ENCODE measurements around the gene PHC1.
A peak's percentile ranks its signal among the peaks of the same experiment; 100 is the strongest.
"Not testable (repeated sequence)": the region's sequence is repeated elsewhere in the genome, so short reads cannot be mapped to it uniquely, and the experiment has no call there.

PHC1 gene

DNA sequence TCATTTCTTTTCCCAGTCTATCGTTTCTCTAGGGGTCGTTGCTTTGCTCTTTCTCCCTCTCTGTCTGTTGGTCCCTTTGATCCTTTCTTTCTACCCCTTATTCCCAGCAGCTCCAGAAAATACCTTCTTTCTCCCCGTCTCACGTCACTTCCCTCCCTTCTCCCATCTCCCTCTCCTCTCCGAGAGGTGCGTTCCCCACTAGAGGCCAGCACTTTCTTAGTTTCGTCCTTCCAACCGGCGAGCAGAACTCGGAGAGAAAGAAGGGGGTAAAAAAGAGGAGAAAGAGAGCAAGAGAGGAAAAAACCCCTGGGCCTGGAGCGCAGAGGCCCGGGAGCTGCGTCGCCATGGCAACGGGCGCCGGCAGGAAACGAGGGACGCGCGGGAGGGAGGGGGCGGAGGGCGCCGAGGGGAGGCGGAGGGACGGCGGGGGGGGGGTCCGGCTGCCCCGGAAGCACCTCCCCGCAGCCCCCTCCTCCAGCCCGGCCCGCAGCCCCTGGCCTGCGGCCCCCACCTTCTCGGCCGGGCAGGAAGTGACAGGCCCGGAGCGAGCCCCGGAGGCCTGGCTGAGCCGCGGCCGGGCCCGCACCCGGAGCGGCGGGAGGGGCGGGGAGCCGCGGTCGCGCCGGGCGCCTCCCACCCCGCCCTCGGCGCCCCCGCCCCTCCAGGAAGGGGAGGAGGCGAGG, at the start of gene PHC1:
Gene PHC1 (plus strand): TSS at position 477 of the 683 bp plus-strand sequence. CDS start 3,169 bp downstream, outside the sequence.
- peak; percentile 67 for DNase-seq

GRCh38 chr12:8866429-8866828, 47.9 kb upstream of the PHC1 start:
- no peak for DNase-seq

- DNase-seq, result no peak
These were observed 47.3 kb upstream of the PHC1 start for GRCh38 chr12:8867009-8867408.

GRCh38 chr12:8867786-8868185, 46.5 kb upstream of the PHC1 start:
- no peak for DNase-seq

GRCh38 chr12:8870586-8870985, 43.7 kb upstream of the PHC1 start:
- DNase-seq, result no peak

GRCh38 chr12:8871068-8871467, 43.2 kb upstream of the PHC1 start:
- no peak for DNase-seq

- DNase-seq, result no peak
These were observed 37.4 kb upstream of the PHC1 start for GRCh38 chr12:8876887-8877286.

DNA sequence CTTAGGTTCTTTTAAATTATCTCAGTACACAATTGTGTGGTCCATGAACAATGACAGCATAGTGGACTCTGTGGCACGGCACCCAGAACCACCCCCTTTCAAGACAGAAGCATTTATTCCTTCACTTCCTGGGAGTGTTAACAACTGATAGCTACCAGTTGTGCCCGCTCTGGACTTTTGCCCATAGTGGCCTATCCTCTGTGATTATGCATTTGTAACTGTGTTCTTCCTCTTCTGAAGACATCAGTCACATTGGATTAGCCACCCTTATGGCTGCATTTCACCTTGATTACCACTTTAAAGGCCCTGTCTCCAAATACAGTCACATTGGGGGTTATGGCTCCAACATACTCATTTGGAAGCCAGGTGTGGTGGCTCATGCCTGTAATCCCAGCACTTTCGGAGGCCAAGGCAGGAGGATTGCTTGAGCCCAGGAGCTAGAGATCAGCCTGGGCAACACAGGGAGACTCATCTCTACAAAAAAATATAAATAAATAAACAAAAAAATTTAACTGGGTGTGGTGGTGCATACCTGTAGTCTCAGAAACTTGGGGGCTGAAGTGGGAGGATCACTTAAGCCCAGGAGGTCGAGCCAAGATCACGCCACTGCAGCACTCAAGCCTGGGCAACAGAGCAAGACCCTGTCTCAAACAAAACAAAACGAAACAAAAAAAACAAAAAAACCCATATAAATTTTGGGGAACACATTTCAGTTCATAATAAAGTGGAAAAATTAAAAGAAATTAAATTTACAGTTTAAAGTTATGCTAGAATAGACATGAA, 27.6 kb upstream of the PHC1 start:
- DNase-seq, result no peak

GRCh38 chr12:8887285-8887715, 27.0 kb upstream of the PHC1 start:
- DNase-seq, result no peak

- peak; percentile 21 for DNase-seq
These were observed 23.8 kb upstream of the PHC1 start for GRCh38 chr12:8890313-8891085.

GRCh38 chr12:8891976-8892375, 22.3 kb upstream of the PHC1 start:
- DNase-seq, result no peak

GRCh38 chr12:8894378-8894777, 19.9 kb upstream of the PHC1 start:
- DNase-seq, result no peak

GRCh38 chr12:8894986-8895385, 19.3 kb upstream of the PHC1 start:
- no peak for DNase-seq

- no peak for DNase-seq
These were observed 17.2 kb upstream of the PHC1 start for GRCh38 chr12:8897081-8897480.

DNA sequence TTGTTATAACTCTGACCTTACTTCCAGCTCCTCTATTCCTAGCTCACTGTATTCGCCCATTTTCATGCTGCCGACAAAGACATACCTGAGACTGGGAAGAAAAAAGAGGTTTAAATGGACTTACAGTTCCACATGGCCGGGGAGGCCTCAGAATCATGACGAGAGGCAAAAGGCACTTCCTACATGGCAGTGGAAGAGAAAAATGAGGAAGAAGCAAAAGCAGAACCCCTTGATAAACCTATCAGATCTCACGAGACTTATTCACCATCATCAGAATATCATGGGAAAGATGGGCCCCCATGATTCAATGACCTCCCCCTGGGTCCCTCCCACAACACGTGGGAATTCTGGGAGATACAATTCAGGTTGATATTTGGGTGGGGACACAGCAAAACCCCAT, 14.5 kb upstream of the PHC1 start:
- no peak for DNase-seq

GRCh38 chr12:8902703-8903102, 11.6 kb upstream of the PHC1 start:
- not testable (repeated sequence) for DNase-seq

DNA sequence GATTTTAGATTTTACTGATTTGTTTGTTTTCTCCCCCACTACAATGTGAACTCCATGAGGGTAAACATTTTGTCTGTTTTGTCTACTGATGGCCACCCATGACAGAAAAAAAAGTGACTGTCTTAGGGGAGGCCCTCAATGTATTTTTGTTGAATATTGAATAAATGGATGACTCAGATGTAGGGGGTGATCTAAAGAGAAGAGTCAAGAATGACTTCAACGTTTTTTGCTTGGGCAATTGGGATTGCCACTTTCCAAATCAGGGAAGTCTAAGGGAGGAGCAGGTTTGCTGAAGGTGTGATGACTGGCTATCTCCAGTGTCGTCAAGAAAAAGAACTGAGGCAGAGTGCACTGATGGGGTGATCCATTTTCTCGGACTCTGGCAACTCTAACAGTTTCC, 10.7 kb upstream of the PHC1 start:
- DNase-seq, result no peak

GRCh38 chr12:8904665-8905064, 9.6 kb upstream of the PHC1 start:
- no peak for DNase-seq

DNA sequence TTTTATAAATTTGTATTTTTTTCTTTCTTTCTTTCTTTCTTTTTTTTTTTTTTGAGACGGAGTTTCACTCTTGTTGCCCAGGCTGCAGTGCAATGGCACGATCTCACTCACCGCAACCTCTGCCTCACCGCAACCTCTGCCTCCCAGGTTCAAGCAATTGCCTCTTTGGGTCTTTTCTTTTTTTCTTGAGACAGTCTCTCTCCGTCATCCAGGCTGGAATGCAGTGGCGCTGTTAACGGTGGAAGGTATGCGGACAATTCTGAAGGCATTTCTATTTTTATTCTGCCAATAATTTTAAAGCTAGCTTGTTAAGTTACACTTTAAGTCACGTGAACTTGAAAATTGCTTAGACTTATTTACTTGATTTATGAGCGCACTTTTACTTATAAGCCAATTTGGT, 8.8 kb upstream of the PHC1 start:
- no peak for DNase-seq

DNA sequence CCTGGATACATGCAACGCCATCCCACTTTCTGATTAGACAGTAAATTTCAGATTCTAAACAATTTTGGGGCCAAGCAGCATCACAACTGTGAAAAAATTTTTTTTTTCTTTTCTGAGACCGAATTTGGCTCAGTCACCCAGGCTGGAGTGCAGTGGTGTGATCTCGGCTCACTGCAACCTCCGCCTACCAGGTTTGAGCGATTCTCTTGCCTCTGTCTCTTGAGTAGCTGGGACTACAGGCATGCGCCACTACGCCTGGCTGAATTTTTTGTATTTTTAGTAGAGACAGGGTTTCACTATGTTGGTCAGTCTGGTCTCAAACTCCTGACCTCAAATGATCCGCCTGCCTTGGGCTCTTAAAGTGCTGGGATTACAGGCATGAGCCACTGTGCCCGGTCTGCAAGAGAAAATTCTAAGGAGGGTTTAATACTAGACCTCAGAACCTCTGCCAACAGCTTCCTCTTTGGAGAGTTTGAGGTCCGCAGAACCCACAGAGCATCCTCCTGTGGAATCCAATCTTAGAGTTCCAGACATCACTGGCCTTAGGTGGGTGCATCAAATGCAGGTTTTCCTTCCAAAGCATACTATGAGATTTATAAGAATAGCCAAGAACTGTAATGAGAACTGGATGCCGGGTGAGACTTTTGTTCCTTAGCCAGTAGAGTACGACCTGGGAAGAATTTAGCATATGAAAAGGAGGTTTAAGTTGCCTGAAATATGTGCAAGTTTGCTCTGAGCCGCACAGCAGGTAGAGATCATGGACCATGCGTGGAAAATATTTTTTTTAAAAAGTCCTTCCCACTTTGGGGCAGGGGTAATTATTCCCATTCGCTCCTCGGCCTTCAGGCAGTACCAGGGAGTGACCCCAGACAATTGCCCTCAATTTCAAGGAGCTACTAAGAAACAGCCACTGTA, 7.8 kb upstream of the PHC1 start:
- DNase-seq, result no peak

DNA sequence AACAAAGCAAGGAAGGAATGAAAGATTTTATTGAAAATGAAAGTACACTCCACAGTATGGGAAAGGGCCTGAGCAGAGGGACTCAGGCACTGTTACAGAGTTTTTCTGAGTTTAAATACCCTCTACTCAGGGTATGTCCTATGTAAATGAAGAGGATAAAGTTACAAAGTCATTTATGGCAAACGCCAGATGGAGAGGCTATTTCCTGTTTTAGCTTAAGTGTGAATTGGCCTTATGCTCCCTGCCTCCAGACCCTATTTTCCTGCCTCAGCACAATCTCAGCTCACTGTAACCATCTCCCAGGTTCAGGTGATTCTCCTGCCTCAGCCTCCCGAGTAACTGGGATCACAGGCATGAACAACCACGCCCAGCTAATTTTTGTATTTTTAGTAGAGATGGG, 6.8 kb upstream of the PHC1 start:
- no peak for DNase-seq

- DNase-seq, result no peak
These were observed 4.6 kb upstream of the PHC1 start for GRCh38 chr12:8909752-8910151.

Measured in NCI-H2029 (cell line).